ENCODE data around the gene CRBN. TPM values are rescaled to one million over a fixed set of nuclear protein-coding genes. Genes with fewer than 3 reads are reported as not detected.

CRBN gene
- total RNA-seq, 2 donors from 2014 or later: 30.0 to 47.7 TPM

GRCh38 chr3:3157484-3157883, 22.0 kb downstream of the CRBN start:
- no peak for TF ChIP-seq CTCF (IDR thresholded peaks at IDR 0.05)
- no peak for DNase-seq
- Histone ChIP-seq H3K9me3 (no peaks in the 10 kb centered on the region), H3K4me3 (no peak overlapping the region), H3K36me3 (peaks cover 8% of the 10 kb centered on the region), H3K27me3 (no peaks in the 10 kb centered on the region), H3K4me1 (no peaks in the 10 kb centered on the region), H3K27ac (no peak overlapping the region), H3K9ac (ENCODE audit: low read depth in 2 of 2, low read length in 2 of 2) (no peak overlapping the region)
- intact Hi-C loops (cut with DNase I): no loop called here

GRCh38 chr3:3154879-3155610, 24.4 kb downstream of the CRBN start:
- no peaks in the 10 kb centered on the region for H3K27me3 ChIP-seq
- H3K4me1 ChIP-seq: no peaks in the 10 kb centered on the region
- intact Hi-C loops (cut with DNase I): no loop called here
- H3K4me3 ChIP-seq: no peak overlapping the region
- H3K27ac ChIP-seq: no peak overlapping the region
- no peak for TF ChIP-seq CTCF (IDR thresholded peaks at IDR 0.05)
- DNase-seq: no peak
- H3K9me3 ChIP-seq: no peaks in the 10 kb centered on the region
- no peak overlapping the region for H3K9ac ChIP-seq (ENCODE audit: low read depth in 2 of 2, low read length in 2 of 2)
- H3K36me3 ChIP-seq: peaks cover 8% of the 10 kb centered on the region

DNA sequence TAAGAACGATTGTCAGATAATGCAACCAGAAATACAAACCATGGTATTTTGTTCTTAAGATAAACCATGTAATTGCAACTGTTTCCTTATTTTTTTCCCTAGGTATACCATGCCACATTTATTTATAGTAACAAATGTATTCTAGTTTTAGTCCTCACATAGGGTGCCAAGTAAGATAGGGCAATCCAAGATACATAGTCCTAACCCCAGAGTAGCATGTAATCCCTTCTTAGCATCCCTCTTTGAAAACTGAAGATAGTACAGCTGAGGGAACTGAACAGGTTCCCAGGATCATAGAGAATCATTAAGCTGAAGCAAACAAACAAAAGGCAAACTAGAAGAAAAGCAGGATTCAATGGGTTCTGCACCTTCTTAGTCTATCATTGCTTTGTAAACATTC, 28.0 kb downstream of the CRBN start:
- no peak overlapping the region for H3K27ac ChIP-seq
- no peaks in the 10 kb centered on the region for H3K4me1 ChIP-seq
- H3K27me3 ChIP-seq: no peaks in the 10 kb centered on the region
- H3K9me3 ChIP-seq: no peaks in the 10 kb centered on the region
- DNase-seq: no peak
- no peak overlapping the region for H3K4me3 ChIP-seq
- TF ChIP-seq CTCF (IDR thresholded peaks at IDR 0.05): no peak
- intact Hi-C loops (cut with DNase I): no loop called here
- H3K9ac ChIP-seq (ENCODE audit: low read depth in 2 of 2, low read length in 2 of 2): no peak overlapping the region
- H3K36me3 ChIP-seq: peaks cover 12% of the 10 kb centered on the region

DNA sequence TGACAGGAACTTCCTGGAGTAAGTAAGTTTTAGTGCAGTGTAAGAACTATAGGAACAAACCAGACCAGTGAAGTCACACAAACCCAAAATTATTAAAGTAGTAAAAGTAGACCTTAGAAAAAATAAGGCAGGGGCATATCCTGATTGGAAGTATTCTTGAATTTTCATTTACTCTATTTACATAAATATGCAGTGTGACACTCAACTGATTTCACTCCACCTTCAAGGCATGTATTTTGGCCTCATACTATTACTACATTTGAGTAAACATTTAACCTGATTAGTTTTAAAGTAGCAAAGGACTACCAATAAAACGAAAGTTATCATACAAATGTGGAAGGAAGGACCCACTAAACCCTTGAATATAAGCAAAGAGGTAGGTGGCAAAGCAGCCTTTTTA, 29.9 kb downstream of the CRBN start:
- H3K36me3 ChIP-seq: peaks cover 8% of the 10 kb centered on the region
- TF ChIP-seq CTCF (IDR thresholded peaks at IDR 0.05): no peak
- no peak overlapping the region for H3K9ac ChIP-seq (ENCODE audit: low read depth in 2 of 2, low read length in 2 of 2)
- intact Hi-C loops (cut with DNase I): no loop called here
- no peak overlapping the region for H3K27ac ChIP-seq
- H3K9me3 ChIP-seq: no peaks in the 10 kb centered on the region
- no peaks in the 10 kb centered on the region for H3K4me1 ChIP-seq
- DNase-seq: no peak
- H3K27me3 ChIP-seq: no peaks in the 10 kb centered on the region
- no peak overlapping the region for H3K4me3 ChIP-seq

GRCh38 chr3:3145831-3146230, 33.7 kb downstream of the CRBN start:
- DNase-seq: no peak
- Histone ChIP-seq H3K4me3 (no peak overlapping the region), H3K4me1 (no peaks in the 10 kb centered on the region), H3K36me3 (peaks cover 13% of the 10 kb centered on the region), H3K27me3 (no peaks in the 10 kb centered on the region), H3K9ac (ENCODE audit: low read depth in 2 of 2, low read length in 2 of 2) (no peak overlapping the region), H3K9me3 (no peaks in the 10 kb centered on the region), H3K27ac (no peak overlapping the region)
- no peak for TF ChIP-seq CTCF (IDR thresholded peaks at IDR 0.05)
- intact Hi-C loops (cut with DNase I): no loop called here

Data from colonic mucosa (tissue), 4 donors.